ENCODE results near the gene UPF1.

Gene UPF1

DNA sequence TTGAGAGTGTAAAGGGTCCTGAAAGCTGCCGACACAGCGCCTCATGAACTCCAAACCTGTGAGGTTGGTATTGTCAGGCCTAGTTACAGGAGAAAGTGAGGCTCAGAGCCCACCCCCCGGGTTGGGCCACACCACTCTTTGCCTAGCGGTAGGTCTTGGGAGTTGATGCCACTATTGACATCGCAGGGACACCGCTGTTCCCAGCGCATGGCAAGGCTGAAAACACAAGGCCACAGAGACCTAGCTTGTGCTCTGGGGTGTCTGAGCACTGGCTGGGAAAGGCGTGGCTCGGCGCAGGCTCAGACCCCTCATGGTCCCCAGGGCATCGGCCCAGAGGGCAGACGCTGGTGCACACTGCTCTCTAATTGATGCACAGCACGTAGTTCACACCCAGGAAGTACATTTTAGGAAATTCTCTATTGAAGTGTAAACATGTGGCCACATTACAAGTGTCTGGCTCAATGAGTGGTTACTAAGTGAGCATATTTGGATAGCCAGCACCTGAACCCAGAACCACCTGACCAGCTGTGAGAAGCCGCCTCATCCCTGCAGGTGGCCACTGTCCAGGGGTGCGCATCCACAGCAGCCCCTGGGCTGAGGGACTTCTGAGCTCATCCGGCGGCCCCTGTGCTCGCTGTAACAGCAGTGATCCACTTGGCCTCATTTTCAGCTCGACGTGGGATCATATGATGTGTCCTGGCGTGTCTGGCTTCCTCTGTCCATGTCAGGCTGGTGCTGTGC is 27.3 kb downstream of the UPF1 start:
- no peak for DNase-seq

GRCh38 chr19:18859676-18860301 is 28.0 kb downstream of the UPF1 start:
- DNase-seq, result no peak

GRCh38 chr19:18860302-18860700 is 28.5 kb downstream of the UPF1 start:
- DNase-seq, result no peak

GRCh38 chr19:18860725-18861124 is 29.0 kb downstream of the UPF1 start:
- no peak for DNase-seq

DNA sequence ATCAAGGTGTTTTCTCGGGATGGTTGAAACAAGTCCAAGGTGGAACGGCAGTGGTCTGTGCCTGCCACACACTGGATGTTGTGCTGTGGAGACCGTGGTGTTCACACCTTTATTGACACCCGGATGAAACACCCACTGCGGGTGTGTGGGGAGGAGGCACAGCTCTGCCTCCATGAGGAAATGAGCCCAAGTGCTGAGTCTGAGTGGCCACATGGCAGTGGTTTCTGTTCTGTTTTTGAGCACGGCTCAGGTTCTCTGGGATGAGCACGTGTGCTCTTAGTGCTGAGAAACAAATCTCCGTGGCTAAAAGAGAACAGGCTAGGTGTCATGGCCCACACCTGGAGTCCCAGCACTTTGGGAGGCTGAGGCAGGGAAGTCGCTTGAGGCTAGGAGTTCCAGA is 29.5 kb downstream of the UPF1 start:
- no peak for DNase-seq

GRCh38 chr19:18861917-18862316 is 30.2 kb downstream of the UPF1 start:
- DNase-seq, result no peak

DNA sequence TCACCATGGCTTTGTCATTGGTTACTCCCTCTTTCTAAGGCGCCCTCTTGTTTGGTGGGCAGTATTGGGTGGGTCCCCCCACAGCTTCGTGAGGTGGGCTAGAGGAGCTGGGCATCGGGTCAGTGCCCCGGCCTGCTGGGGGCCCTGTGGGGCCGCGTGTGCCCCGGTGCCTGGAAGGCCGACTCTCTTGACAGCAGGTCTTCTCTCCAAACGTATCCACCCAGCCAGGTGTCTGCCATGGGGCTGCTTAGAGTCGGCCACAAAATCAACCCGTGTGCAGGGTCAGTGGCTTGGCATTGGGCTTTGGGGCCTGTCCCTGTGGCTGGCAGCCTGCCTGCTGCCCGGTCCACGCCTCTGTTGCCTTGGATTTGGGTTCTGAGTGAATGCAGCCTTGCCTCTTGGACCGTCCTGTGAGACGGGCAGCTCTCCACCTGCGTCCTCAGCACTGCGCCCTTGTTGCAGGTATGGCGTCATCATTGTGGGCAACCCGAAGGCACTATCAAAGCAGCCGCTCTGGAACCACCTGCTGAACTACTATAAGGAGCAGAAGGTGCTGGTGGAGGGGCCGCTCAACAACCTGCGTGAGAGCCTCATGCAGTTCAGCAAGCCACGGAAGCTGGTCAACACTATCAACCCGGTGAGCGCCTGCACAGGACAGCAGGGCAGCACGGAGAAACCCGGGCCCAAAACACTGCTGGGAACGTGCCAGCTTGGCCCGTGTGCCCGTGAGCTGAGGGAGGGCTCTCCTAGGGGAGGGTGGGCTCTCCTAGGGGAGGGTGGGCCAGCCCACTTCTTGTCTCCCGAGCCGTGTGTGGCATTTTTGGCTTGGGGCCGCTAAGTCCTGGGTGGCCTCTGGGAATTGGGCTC is 31.4 kb downstream of the UPF1 start:
- DNase-seq, result no peak

DNA sequence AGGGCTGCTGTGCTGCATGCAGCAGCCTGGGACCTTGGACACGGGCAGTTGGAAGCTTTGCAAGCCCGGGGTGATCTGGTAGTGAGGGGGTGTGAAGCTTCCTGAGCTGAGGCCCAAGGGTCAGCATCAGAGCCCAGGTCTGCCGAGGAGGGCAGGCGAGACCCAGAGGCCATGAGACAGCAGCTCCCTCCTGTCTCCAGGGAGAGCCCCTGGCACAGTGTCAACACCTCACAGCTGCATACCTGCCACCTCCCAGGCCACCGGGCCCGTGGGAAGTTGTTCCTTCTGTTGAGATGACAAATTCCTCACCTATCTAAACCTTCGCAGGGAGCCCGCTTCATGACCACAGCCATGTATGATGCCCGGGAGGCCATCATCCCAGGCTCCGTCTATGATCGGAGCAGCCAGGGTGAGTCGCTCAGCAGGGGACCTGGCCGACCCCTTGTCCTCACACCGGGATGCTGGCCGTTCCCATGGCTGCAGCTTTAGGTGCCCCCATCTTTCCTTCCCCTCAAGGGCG is 32.1 kb downstream of the UPF1 start:
- no peak for DNase-seq

DNA sequence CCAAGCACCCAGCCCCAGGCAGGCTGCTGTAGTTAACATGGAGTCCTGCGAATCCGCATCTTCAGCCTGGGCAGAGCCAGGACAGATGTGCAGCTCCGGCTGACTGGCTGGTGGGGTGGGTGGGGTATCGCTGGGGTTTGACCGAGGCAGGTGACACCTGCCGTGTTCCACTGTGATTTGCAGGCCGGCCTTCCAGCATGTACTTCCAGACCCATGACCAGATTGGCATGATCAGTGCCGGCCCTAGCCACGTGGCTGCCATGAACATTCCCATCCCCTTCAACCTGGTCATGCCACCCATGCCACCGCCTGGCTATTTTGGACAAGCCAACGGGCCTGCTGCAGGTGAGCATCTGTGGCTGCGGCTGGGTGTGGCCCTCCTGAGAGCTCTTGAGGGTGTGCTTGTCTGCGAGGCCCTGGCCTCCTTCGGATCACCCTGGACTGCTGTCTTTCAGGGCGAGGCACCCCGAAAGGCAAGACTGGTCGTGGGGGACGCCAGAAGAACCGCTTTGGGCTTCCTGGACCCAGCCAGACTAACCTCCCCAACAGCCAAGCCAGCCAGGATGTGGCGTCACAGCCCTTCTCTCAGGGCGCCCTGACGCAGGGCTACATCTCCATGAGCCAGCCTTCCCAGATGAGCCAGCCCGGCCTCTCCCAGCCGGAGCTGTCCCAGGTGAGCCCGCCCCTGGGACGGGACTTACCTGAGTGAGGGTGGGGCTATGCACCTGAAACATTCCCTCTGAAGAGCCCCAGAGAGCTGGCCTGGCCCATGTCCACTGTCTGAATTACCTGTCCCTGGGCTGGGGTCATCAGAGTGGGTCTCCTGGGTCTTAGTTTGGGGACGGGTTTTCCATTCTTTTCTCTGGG is 33.6 kb downstream of the UPF1 start:
- no peak for DNase-seq

DNA sequence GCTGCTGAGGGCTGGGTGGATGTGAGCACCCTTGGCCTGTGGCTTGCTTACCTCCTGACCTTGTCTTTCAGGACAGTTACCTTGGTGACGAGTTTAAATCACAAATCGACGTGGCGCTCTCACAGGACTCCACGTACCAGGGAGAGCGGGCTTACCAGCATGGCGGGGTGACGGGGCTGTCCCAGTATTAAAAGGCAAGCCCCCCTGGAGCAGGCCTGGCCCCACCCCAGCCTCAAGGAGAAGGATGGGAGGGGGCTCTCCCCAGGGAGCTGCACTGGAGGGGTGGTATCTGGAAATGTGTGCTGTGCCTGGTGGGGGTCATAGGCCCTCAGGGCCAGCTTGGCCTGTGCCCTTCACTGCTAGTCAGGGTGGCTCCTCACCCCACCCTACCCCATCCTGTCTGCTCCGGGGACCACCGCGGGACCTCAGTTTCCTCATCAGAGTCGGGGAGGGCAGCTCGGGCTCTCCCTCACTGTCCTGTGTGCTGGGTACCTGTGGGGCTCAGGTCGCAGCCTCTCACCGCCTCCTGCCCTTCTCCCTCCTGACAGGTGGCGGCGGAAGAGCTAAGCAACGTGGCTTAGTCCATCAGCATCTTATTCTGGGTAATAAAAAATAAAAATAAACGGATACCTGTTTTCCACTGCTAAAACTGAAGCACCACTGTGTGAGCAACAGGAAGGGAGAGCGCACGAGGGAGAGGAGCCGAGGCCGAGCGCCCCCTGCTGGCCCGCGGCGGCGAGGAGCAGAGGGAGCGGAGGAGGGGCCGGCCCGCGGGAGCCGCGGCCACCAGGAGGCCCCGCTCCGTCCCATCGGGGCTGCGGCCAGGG is 34.4 kb downstream of the UPF1 start:
- DNase-seq, result peak; percentile 91

- no peak for DNase-seq
Measured at GRCh38 chr19:18866800-18867123, 35.0 kb downstream of the UPF1 start.

GRCh38 chr19:18867199-18867598 is 35.4 kb downstream of the UPF1 start:
- no peak for DNase-seq

DNA sequence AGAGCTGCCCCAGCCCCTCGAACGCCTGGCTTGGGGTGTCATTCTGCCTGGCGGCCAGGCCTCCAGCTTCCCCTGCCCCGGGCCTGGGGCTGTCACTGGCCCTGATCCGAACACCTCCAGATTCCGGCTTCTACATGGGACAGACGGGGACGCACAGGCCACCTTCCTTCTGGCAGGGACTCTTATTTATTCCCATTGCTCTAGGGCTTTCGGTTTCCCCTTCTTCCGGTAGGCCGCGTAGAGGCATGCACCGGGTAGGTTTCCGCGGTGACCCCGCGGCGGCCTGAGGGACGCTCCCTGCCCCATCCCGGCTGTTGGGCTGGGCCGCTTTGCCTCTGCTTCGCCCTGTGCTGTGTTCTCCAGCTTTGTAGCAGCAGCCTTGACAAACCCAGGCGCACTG is 36.0 kb downstream of the UPF1 start:
- DNase-seq, result no peak

DNA sequence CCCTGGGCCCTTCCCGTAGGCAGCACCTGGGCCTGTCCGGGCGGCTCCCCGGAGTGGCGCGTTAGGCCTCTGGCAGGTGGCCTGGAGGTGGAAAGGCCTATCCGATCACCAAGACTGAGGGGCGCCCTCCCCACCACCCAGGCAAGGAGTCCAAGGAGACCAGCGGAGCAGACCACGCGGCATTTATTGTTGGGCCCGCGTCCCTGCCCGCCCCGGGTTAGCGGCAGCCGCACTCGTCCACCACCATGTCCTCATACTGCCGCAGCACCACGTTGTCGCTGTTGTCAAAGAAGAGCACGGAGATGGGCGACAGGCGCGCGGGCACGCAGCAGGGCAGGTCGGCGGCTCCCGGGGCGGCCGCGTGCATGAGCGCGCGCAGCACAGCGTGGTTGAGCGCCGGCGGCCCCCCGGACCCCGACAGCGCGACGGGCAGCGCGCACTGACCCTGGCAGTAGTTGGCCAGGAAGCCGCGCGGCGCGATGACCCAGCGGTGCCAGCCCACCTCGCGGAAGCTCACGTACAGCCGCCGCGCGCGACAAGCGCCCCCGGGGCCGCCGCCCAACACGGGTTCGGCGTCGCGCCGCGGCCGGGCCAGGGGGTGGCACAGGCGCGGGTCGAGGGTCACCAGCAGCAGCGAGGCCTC is 36.7 kb downstream of the UPF1 start:
- DNase-seq, result peak; percentile 61

DNA sequence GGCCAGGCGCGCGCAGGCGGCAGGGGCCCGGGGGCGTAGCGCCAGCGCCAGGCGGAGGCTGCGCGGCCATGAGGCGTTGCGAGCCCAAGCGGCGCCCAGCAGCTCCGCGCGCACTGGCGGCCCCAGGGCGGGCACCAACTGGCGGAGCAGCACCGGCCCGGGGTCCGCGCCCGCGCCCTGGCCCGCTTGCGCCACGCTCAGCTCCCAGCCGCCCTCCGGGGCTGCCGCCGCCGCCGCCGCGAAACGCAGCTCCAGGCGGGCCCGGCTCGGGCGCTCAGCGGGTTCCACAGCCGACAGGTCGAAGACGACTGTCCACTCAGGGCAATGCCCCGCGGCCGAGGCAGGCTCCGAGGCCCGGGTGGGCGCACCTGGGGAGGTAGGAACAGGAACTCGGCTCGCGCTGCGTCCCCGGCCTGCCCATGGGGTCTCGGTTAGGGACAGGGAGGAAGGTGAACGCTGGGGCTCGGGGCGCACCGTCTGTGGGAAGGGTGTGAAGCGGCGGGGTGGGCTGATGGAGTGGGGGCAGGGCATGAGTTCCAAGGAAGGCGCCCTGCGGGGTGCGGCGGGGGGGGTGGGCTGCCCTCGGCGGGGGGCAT is 37.4 kb downstream of the UPF1 start:
- DNase-seq, result peak; percentile 37

- DNase-seq, result peak; percentile 37
Measured at GRCh38 chr19:18869781-18870530, 38.2 kb downstream of the UPF1 start.

- DNase-seq, result no peak
Measured at GRCh38 chr19:18870531-18871172, 38.9 kb downstream of the UPF1 start.

GRCh38 chr19:18871543-18871942 is 39.8 kb downstream of the UPF1 start:
- no peak for DNase-seq

DNA sequence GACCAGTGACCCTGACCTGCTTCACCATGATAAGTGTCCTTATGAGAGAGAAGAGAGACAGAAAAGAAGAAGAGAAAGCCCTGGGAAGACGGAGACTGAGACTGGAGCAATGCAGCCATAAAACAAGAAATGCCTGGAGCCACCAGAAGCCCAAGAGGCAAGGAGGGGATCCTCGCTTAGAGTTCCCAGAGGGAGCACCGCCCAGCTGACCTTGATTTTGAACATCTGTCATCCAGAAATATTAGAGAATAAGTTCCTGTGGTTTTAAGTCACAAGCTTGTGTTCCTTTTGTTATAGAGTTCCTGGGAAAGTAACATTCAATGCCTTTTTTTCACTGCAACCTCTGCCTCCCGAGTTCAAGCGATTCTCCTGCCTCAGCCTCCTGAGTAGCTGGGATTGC is 44.0 kb downstream of the UPF1 start:
- no peak for DNase-seq

DNA sequence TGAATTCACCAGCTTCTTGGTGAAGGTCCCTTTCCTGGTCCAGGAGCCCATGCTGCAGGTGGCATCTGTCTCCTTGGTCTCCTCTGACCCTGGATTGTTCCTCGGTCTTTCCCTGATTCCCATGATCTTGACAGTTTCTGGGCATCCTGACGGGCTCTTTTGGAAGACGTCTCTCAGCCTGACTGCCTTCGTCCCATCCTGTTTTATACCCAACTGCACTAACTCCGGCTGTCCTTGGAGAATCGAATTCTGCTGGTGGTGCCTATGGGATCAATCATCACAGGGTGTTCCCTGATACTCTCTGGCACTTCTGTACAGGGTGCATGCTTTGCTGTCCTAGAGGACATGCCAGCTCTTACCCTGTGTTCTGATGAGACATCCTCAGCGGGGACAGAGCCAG is 45.1 kb downstream of the UPF1 start:
- DNase-seq, result no peak

Data from retina (tissue), 1 donor.